Stimulated activated CD8-positive, alpha-beta memory T cell treated with anti-CD3 and anti-CD28 coated beads, Interleukin-2, amount 100 ng/mL, for 48 hours (primary cell): ENCODE measurements around the gene PFN3.
A peak's percentile ranks its signal among the peaks of the same experiment; 100 is the strongest.

Experiments
- DNase-seq, 2 donors: peaks; one replicate each; pipeline ENCODE4 v3.0.0-alpha.2; 2020; ENCODE audit warnings: low read depth in 2 of 2

The PFN3 gene

GRCh38 chr5:177359860-177360259 is 40.6 kb downstream of the PFN3 start:
- no peak for DNase-seq

- DNase-seq: no peak
Measured at GRCh38 chr5:177359451-177359851, 41.0 kb downstream of the PFN3 start.

GRCh38 chr5:177358370-177358819 is 42.1 kb downstream of the PFN3 start:
- DNase-seq: no peak

GRCh38 chr5:177357459-177358351 is 42.8 kb downstream of the PFN3 start, which contains the start of gene RGS14:
Gene RGS14 (plus strand): TSS chr5:177357924. CDS start chr5:177358025, 101 bp downstream.
- DNase-seq: peak in 1 of 2 donors; percentile 35

- DNase-seq: no peak
Measured at GRCh38 chr5:177357146-177357458, 43.4 kb downstream of the PFN3 start.

GRCh38 chr5:177356746-177357145 is 43.7 kb downstream of the PFN3 start:
- no peak for DNase-seq

GRCh38 chr5:177355868-177356168 is 44.6 kb downstream of the PFN3 start:
- no peak for DNase-seq

- DNase-seq: no peak
Measured at GRCh38 chr5:177355162-177355867, 45.1 kb downstream of the PFN3 start.

GRCh38 chr5:177354711-177355110 is 45.8 kb downstream of the PFN3 start:
- no peak for DNase-seq

- no peak for DNase-seq
Measured at GRCh38 chr5:177354256-177354655, 46.2 kb downstream of the PFN3 start.

- DNase-seq: no peak
Measured at GRCh38 chr5:177353093-177353492, 47.4 kb downstream of the PFN3 start.

GRCh38 chr5:177351392-177352329 is 48.8 kb downstream of the PFN3 start, which contains the start of gene LMAN2:
Gene LMAN2 (minus strand): TSS chr5:177351668. CDS start chr5:177351647, 21 bp downstream.
- DNase-seq: peak; percentile 74 to 82

- no peak for DNase-seq
Measured at GRCh38 chr5:177350776-177351391, 49.6 kb downstream of the PFN3 start.
